ENCODE measurements around the gene RASSF4.

The RASSF4 gene

GRCh38 chr10:44947371-44948152, 12.0 kb upstream of the RASSF4 start:
- no peak for TF ChIP-seq CTCF (IDR thresholded peaks at IDR 0.05; ENCODE audit: low read depth, low read length, missing control alignments)
- no peak overlapping the region for H3K4me3 ChIP-seq (replicated peaks; ENCODE audit: low read depth, low read length)
- DNase-seq (ENCODE audit: extremely low read depth, low read depth): no peak

GRCh38 chr10:44948642-44949041, 11.0 kb upstream of the RASSF4 start:
- H3K4me3 ChIP-seq (replicated peaks; ENCODE audit: low read depth, low read length): no peak overlapping the region
- DNase-seq (ENCODE audit: extremely low read depth, low read depth): no peak
- no peak for TF ChIP-seq CTCF (IDR thresholded peaks at IDR 0.05; ENCODE audit: low read depth, low read length, missing control alignments)

- DNase-seq (ENCODE audit: extremely low read depth, low read depth): no peak
- no peak overlapping the region for H3K4me3 ChIP-seq (replicated peaks; ENCODE audit: low read depth, low read length)
- TF ChIP-seq CTCF (IDR thresholded peaks at IDR 0.05; ENCODE audit: low read depth, low read length, missing control alignments): no peak
Measured at GRCh38 chr10:44949127-44949802, 10.3 kb upstream of the RASSF4 start.

GRCh38 chr10:44949915-44950314, 9.7 kb upstream of the RASSF4 start:
- no peak for TF ChIP-seq CTCF (IDR thresholded peaks at IDR 0.05; ENCODE audit: low read depth, low read length, missing control alignments)
- DNase-seq (ENCODE audit: extremely low read depth, low read depth): no peak
- no peak overlapping the region for H3K4me3 ChIP-seq (replicated peaks; ENCODE audit: low read depth, low read length)

GRCh38 chr10:44950326-44951225, 9.0 kb upstream of the RASSF4 start:
- no peak overlapping the region for H3K4me3 ChIP-seq (replicated peaks; ENCODE audit: low read depth, low read length)
- no peak for TF ChIP-seq CTCF (IDR thresholded peaks at IDR 0.05; ENCODE audit: low read depth, low read length, missing control alignments)
- no peak for DNase-seq (ENCODE audit: extremely low read depth, low read depth)

GRCh38 chr10:44951576-44952226, 7.9 kb upstream of the RASSF4 start:
- no peak overlapping the region for H3K4me3 ChIP-seq (replicated peaks; ENCODE audit: low read depth, low read length)
- no peak for DNase-seq (ENCODE audit: extremely low read depth, low read depth)
- no peak for TF ChIP-seq CTCF (IDR thresholded peaks at IDR 0.05; ENCODE audit: low read depth, low read length, missing control alignments)

All from HFF-Myc (cell line).